Limb (tissue), 2 donors: Measurements from ENCODE around the gene CFAP161.

Source experiments
- DNase-seq, 2 donors: peaks; one replicate each; pipeline ENCODE4 v3.0.0-alpha.2; 2016; ENCODE audit errors: extremely low spot score in 2 of 2

CFAP161 gene

DNA sequence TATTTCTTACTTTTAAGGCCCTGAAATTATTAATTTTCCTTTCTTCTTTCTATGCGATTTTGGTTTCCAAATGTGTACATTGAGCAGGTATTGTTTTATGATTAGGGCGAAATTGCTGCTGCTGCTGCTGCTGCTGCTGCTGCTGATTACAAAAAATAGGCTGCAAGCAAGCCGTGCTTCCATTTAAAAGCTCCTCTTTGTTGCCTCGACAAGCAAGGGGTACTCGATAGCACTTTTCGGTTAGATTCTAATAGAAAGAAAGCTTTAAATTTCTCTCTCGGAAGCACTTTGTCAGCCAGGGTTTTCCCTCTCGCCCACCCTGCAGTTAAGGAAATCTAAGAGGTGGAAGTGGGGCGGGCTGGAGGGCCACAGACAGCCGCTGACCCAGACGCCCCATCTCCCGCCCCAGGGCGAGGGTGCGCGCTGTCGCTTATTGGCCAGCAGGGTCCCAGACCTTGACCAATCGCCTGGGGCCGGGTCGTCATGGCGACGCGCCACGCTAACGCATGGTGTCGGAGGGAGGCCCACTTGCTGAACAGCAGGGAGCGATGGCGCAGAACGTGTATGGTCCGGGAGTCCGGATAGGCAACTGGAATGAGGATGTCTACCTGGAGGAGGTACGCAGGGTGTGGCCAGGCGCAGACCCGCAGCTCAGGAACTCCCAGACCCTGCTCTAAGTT, at the start of gene CFAP161:
Gene CFAP161, plus strand, starts transcription at position 489 of the 680 bp plus-strand sequence. Its CDS starts 60 bp downstream, at position 549.
- peak; percentile 82 to 92 for DNase-seq

DNA sequence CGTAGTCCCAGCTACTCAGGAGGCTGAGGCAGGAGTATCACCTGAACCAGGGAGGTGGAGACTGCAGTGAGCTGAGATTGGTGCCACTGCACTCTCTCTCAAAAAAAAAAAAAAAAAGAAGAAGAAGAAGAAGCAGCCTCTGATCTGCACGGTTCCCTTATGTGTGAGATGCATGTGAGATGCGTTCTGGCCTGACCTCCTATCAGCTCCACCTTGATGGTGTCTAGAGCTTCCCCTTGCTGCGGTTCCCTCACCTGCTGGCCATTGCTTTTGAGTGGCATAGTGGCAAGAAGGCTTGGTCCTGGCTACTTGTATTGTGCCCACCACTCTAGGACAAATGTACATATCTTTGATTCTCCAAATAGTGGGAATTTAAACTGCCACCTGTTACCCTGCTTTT, 49.4 kb upstream of the CFAP161 start:
- DNase-seq: no peak

- DNase-seq: no peak
Measured at GRCh38 chr15:81085213-81085612, 48.9 kb upstream of the CFAP161 start.

DNA sequence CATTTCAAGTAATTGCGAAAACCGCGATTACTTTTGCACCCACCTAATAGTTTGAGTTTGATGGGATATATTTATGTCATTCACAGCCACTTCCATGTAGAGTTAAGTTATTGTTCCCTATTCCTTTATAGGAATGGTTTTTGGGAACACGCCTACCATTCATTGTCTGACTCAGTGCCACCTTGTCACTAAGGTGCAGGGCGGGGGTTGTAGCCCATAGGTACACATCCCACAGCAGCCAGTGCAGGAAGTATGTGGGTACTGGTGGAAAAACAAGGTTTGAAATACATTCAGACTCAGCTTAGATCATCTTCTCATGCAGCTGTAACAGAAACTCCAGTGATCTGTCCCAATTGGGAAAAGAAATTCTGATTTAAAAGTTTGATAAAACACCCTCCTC, 48.2 kb upstream of the CFAP161 start:
- no peak for DNase-seq

GRCh38 chr15:81087066-81087465, 47.0 kb upstream of the CFAP161 start:
- no peak for DNase-seq

- no peak for DNase-seq
Measured at GRCh38 chr15:81087694-81088093, 46.4 kb upstream of the CFAP161 start.

DNA sequence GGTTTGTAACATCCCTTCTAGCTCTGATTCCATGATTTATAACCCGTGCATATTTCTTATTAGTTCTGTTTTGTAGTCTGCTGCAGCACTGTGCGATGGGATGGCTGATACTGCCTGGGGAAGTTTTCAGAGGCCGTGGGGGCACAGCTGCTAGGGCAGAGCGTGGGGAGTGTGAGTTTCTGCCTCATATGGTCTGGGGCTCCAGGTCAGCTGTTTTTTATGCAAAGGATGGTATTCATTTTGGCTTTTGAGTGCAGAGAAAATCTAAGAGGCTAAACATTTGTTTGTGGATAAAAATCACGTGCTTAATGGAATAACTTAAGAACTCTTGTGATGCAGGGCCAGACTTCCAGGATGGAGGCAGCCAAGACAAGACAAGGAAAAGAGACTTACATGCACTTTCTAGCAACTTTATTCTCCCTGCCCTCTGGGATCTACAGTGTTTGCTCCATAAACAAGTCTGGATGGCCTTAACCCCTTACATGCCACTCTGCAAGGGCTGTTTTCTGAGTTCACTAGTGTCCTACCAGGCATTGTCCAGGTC, 45.5 kb upstream of the CFAP161 start:
- DNase-seq: peak in 1 of 2 donors; percentile 14

- peak; percentile 62 to 63 for DNase-seq
Measured at GRCh38 chr15:81091889-81092558, 42.0 kb upstream of the CFAP161 start.

DNA sequence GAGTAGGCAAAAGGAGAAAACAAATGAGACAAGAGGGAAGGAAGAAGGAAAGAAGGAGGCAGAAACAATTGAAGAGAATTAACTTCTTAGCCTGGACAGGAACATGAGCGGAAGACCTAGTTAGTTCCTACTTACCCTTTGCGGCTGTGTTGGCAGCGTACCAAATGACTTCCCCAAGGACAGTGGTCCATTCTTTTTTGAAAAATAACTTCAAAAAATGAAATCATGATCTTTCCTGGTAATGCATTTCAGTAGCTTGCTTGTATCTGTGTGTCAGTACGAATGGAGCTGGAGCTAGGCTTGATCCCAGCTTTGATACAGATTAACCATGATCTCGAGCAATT, 41.5 kb upstream of the CFAP161 start:
- DNase-seq: peak in 1 of 2 donors; percentile 63

- no peak for DNase-seq
Measured at GRCh38 chr15:81093961-81094360, 40.1 kb upstream of the CFAP161 start.

DNA sequence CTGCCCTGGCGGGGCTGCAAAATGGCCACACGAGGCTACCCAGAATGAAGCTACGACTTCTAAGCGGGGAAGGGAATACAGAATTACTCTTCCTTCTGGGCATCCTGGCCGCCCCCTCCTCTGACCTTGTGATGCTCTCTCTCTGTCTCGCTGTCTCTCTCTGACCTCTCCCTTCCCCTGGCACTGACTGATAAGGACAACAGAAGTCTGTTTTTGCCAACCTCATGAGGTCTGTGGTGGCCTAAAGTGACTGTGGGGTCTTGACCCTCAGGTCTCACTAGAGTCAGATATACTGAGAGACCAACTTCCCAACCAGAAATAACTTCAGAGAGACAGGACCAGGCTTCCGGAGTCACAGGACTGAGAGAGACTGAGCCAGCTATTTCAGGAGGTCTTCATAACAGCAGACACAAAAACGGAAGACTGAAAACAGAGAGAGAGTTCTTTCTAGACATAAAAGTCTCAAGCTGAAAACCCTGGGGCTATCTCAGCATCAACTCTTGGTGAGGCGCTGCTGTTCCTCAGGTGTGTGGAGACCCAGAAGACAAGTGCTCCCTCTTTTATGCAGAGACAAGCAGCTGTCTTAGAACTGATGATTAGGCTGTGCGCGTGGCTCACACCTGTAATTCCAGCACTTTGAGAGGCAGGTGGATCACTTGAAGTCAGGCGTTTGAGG, 38.2 kb upstream of the CFAP161 start:
- no peak for DNase-seq

- no peak for DNase-seq
Measured at GRCh38 chr15:81096398-81096797, 37.7 kb upstream of the CFAP161 start.

- DNase-seq: no peak
Measured at GRCh38 chr15:81097116-81097889, 36.8 kb upstream of the CFAP161 start.

- DNase-seq: no peak
Measured at GRCh38 chr15:81097890-81098280, 36.2 kb upstream of the CFAP161 start.

DNA sequence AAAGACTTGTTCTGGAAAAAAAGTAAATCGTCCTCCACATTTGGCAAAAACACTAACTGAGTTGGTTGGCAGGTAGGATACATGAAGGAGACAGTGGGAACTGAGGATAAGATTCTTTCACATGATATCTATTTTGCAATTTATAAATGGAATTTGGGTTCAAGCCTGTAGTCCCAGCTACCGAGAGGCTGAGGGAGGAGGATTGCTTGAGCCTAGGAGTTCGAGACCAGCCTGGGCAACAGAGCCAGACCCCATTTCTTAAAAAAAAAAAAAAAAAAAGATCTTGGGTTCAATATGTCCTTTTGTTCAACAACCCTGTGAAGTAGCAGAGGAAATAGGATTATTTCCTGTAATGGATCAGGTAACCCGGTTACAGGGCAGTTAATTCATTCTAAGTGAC, 35.7 kb upstream of the CFAP161 start:
- DNase-seq: no peak

GRCh38 chr15:81098861-81099651, 35.0 kb upstream of the CFAP161 start:
- DNase-seq: no peak

DNA sequence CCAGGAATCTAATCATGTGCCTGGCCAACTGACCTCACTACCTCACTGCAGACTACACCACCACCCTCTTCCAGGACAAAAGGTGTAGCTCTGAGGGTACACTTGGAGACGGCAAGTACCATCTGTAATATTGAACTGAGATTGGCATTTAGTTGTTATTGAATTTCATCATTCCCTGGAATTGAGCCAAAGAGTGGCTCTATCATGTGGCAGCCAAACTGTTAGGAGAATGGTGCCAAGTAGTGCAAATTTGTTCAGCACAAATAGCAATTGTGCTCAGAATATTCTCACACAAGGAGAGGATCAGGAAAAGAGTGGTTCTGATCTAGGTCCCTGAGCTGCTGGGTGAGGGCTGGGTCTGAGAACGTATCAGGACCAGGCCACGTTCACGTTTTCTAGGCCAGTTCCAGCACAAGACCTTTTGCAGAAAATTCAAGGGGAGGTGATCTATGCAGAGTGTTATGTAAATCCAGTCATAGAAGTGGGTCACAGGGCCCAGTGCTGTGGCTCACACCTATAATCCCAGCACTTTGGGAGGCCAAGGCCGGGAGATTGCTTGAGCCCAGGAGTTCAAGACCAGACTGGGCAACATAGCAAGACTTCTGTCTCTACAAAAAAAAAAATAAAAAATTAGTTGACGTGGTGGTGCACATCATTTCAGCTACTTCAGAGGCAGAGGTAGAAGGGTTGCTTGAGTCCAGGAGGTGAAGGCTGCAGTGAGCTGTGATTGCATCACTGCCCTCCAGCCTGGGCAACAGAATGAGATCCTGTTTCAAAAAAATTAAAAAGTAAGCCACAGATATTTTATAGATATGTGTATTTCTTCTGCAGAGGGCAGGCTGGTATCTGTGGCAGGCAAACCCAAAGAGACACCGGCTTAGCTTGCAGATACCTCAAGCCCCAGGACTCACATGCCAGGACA, 31.9 kb upstream of the CFAP161 start:
- no peak for DNase-seq

DNA sequence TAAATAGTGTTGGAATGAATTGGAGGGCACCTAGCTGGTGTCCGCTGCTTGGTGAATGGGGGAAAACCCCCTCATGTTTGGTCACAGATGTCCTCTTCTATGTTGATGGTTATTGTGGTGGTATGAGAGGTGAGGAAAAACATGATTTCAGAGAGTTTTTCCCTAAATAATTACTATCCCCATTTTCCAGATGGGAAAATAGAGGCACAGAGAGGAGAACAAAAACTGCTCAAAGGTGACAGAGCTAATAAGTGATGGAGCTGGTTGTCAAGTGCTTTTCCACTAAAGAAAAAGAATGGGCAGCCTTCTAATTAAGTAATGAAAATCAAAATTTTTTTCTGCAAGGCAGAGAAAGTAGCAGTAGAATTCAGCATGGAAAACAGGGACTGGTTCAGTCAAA, 30.2 kb upstream of the CFAP161 start:
- no peak for DNase-seq

DNA sequence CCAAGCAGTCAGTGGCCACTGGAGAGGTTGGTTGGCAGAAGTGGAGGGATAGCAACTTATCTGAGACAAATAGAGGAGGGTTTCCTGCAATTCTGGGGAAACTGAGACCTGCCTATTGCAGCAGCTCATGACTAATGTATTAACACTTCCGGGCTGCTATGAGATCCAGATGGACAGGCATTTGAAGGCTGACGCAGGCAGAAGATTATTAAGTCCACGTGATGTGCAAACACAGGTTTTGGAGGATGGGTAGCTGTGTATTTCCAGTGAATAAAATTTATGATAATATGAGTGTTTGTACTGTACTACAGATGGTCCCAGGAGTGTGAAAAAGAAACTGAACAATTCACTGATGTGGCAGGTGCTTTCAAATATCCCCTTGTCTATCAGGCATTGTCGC, 28.5 kb upstream of the CFAP161 start:
- DNase-seq: no peak

- DNase-seq: peak; percentile 61 to 69
Measured at GRCh38 chr15:81106560-81106959, 27.5 kb upstream of the CFAP161 start.
